Stimulated activated CD4-positive, alpha-beta T cell treated with anti-CD3 and anti-CD28 coated beads, Interleukin-1b, Interleukin-23, amount 100 ng/mL, for 24 hours (primary cell): Measurements from ENCODE around the gene SLC41A3.
"Not testable (repeated sequence)": the region's sequence is repeated elsewhere in the genome, so short reads cannot be mapped to it uniquely, and the experiment has no call there.

ENCODE experiments used
- DNase-seq, 4 experiments: peaks; one replicate each; pipeline ENCODE4 v3.0.0-alpha.2; 2020; ENCODE audit warnings: low read depth in 4 of 4, low spot score in 1 of 4

Gene SLC41A3

DNA sequence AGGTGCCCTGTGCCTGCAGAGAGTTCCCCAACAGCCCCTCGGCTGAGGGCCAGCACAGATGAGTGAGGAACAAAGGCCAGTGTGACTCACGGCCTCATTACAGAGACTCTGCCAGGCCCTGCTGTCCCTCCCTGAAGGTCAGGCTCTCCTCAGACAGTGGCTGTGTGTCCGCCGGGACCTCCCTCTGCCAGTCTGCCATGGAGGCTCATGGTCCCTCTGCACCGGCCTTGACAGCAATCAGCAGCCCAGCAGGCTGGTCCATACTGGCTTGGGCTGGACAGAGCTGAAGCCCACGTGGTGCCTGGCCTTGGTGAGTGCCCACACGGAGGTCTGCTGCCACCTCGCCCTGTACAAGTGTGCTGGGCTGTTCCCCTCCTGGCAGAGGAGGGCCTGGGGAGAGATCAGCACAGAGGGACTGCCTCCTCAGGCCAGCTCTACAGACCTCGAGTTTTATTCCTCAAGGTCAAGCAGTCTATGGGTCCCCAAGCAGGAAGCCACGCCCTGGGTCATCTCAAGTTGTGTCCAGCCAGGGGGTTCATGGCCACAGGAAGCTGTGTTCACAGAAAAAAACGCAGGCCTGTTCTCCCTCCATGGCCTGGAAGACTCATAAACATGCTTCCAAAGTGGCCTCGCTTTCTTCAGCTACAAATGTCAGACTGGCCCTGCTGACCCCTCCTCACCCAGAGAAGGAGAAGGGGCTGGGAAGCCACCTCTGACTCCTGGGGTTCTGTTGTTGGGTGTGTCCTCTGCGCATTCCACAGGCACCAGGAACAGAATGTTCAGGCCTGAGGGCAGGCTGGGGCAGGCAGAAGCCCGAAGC, 27.0 kb downstream of the SLC41A3 start:
- no peak for DNase-seq

DNA sequence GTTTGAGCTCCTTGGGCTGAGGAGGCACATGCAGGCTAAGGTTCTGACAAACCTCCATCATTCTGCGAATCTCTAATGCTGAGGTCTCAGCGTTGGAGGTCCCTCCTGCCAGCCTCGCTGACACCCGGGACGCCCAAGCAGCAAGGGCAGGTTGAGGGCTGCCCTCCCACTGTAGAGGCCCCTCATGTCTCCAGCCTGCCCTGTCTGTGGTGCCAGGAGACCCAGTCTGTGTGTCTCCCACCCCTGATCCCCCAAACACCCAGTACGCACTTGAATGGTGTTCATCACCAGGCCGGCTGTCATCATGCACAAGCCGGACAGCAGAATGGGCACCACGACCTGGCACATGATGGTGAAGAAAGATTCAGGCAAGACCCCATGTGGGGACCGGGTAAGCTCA, 27.8 kb downstream of the SLC41A3 start:
- DNase-seq: no peak

DNA sequence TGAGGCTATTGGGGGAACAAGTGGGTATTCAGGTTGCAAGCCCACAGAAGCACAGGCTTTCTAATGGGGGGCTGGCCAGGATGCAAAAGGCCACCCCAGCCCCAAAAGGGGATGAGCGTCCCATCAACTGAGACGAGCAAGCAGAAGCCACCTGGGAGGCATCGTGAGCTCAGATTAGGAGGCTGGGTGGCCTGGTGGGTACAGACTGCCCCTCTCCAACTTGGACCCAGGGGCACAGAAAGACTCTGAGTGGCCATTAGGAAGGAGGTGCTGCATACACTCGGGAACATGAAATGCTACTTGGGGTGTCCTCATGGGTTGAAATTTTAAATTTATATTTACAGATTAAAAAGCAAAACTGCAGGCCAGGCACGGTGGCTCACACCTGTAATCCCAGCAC, 29.1 kb downstream of the SLC41A3 start:
- no peak for DNase-seq

DNA sequence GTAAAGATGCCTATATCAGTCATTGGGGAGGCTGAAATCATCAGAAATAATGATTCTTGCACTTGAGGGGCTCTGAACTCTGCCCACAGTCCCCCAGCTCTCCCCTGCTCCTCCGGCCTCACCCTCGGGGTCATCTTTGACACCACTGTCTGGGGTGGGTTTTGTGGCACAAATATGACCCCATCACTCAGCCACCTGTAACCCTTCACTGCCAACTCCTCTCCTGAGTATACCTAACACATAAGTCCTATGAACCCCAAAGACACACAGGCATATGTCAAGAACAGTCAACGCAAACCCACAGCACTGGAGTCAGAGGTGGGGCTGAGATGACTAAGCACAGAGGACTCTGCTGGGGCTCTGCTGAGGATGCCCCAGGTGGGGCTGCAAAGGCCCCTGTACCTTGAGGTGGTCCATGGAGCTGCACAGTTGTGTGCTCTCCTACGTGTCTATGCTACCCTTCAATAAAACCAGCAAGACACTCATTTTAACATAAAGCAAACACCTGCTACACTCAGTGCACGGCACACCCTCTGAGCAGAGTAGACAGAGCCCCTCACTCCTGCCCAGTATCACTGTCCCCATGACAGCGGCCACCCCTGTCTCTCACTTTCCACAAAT, 29.9 kb downstream of the SLC41A3 start:
- no peak for DNase-seq

DNA sequence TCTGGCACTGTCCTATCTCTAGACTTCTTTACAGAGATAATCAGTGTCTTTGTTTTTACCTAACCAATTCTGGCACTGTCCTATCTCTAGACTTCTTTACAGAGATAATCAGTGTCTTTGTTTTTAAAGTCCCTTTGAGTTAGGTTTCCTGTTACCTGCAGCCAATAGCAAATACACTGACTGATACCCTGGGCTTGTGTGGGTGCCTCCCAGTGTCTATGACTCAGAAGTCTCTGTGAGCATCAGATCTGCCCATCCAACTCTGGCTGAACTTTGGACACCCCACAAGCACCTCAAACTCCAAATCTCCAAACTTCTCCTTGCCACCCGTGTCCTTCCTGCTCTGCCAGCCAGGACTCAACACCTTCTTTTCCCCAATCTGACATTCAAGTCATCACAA, 30.4 kb downstream of the SLC41A3 start:
- no peak for DNase-seq

DNA sequence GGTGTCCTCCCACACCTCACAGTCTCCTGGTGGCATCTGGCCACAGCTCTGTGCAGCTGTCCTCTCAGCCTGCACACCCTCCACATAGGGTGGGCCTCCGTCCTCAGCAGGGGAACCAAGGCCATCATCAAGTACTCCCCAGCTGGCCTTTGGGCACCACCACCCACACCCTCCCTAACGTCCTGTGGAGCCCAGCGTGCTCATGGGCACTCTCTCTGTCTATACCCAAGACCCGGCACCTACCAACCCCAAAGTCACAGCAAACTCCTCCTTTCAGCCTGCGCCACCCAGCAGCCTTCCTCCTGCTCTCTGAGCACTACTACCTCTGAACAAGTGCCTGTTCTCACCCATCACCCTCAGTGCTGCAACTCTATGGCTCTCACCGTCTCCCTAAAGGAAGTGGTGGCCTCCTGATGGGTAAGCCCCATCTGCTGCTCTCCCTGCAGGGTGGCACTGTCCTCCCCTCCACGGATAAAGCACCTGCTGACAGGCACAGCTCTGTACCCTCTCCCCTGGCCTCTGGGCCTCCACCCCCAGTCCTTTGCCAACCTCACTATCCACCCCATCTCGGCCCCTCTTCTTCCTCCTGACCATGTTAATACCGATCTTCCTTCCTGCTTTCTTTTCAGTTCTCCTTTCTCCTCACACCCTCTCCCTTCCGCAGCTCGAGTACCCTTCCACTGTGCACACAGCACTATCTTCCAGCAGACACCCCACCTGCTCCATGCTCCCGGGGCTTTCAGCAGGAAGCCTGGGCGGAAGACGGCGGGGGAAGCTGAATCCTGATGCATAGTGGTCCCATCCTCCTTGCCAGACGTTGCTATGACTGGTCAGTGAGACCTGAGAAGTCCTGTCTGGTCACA, 31.5 kb downstream of the SLC41A3 start:
- DNase-seq: no peak

DNA sequence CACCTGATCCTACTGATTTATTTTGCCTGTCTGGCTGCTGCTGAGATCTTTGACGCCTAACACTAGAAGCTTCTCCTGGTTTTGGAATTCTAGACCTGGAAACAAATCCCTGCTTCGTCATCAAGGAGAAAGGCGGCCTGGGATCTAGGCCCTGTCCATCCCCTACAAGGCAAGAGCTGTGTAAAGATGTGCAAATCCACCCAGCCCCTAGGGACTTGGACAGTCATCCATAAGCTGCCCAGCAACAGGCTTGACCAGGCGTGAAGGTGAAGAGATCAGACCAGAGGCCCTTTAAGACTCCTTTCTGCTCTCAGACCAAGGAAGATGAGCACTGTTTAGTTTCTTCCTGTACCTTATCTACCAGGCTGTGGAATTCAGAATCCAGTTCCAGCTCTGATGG, 32.2 kb downstream of the SLC41A3 start:
- no peak for DNase-seq

DNA sequence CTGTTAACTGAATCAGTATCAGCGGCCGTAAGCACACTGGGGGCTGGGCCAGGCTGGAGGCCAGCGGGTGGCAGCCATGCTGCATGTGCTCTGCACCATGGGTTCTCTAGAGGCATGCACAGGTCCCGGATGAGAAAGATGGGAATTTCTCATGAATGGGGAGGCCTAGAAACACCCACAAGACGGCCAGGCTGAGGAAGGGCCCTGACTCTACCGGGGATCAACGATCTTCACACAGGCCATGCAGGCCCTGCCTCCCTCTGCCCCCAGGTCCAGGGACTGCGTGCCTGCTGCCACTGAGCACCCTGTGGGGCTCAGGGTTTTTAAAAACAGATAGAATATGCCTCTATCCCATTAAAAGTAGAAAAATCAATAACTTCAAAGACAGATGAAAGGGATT, 32.7 kb downstream of the SLC41A3 start:
- no peak for DNase-seq

DNA sequence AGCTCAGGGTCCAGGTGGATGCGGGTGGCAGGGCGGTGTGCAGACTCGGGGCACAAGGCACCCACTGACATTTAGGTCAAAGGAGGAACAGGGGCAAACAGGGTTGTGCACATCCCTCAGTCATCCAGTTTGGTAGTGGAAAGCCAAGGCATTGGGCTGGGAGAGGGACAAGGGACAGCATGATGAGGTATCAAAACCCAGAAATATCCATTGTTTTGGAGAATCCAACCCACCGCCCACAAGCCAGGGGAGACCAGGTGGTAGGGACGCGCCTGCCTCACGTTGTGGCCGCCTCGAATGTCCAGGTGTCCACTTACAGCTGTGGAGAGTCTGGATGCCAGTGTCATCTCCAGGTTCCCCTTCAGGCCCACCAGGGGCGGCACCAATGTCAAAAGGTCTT, 33.3 kb downstream of the SLC41A3 start:
- DNase-seq: no peak

DNA sequence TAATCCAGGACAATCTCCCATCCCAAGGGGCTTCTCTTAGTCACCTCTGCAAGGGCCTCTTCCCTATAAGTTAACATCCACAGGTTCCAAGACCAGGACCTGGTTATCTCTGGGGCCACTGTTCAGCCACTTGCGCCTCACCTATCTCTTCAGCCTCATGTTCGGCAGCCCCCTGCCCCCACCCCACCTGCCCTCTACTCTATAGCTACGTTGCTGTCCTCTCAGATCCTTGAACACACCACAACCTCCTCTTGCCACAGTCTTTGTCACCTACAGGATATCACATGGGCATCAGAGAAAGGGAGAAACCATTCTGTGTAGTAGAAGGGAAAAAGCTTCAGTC, 33.9 kb downstream of the SLC41A3 start:
- no peak for DNase-seq

DNA sequence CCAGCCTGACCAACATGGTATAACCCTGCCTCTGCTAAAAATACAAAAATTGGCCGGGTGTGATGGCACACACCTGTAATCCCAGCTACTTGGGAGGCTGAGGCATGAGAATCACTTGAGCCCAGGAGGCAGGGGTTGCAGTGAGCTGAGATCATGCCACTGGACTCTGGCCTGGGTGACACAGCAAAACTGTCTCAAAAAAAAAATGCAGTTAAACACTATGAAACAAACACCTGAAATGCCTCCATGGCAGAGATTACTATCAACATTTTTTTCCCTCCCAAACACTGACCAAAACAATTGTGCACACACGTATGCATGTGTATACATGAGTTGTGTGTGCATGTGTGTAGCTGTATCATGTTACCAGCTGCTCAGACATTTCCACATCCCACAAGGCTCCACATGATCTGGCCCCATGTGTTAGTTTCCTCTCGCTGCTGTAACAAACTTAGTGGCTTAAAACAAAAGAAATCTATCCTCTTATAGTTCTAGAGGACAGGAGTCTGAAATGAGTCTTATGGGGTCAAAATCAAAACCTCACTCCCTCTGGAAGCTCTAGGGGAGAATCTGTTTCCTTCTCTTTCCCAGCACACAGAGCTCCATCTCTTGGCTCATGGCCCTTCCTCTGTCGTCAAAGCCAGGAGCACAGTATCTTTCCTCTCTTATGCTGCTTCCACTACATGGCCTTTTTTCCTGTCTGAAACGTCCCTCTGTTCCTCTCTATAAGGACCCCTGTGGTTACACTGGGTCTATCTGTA, 34.5 kb downstream of the SLC41A3 start:
- no peak for DNase-seq

DNA sequence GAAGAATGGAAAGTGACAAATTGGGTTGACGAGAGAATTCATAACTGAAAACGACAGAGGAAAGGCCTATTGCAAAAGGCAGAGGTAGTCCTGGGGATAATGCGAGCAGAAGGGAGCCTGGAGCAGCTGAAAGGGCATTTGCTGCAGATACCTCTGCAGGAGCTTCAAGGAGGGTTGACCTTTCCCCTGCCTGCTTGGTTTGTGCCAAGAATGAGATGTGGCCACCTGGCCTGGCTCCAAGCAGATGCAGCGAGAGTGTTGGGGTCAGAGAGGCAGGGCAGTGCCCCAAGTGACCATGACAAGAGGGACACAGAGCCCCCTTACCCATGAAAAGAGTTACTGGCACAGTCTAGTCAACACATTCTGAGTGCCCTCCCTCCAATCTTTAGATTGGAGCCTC, 43.5 kb downstream of the SLC41A3 start:
- no peak for DNase-seq

DNA sequence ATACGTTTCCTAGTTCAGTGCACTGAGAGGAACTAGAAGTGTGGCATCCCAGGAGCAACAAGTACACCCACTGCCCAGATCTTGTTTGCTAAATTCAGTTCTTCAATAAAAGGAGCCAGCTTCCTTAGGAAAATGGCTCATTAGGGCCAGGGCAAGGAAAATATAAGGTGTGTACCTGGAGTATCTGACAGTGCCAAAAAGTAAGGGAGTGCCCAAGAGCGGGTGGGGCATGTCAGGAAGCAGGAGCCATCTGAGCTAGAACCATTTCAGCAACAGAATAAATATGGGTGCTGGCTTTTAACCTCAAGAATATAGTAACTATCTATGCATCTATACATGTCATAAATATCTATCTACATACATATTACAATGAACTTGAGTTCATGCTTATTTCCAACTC, 44.1 kb downstream of the SLC41A3 start:
- DNase-seq: no peak

DNA sequence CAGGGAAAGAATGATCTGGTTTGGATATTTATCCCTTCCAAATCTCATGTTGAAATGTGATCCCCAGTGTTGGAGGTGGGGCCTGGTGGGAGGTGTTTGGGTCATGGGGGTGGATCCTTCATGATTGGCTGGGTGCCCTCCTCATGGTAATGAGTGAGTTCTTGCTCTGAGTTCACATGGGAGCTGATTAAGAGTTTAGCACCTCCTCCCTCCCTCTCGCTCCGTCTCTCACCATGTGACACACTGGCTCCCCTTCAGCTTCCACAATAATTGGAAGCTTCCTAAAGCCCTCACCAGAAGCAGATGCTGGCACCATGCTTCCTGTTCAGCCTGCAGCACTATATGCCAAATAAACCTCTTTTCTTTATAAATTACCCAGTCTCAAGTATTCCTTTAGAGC, 45.1 kb downstream of the SLC41A3 start:
- DNase-seq: not testable (repeated sequence)

DNA sequence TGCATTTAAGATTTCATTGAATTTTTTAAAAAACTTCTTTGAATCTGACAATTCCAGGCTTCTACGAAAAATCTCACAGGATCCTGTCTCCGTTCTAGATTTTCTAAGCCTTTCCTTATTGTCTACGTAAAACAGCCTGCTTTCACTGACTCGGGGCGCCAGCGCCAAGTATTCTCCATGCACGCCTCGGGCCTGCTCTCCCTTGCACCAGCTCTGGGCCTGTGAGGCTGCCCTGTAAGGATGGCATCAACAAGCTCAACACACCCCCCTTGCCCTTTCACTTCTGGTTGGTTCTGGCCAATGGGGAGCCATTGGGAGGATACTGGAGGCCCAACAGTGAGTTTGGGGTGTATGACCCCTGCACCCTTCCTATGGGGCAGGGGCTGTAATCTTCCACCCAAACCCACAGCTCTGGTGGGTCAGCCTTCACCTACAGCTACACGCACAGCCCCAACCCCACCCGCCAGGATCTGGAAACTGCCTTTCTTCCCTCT, 47.8 kb downstream of the SLC41A3 start:
- DNase-seq: no peak

DNA sequence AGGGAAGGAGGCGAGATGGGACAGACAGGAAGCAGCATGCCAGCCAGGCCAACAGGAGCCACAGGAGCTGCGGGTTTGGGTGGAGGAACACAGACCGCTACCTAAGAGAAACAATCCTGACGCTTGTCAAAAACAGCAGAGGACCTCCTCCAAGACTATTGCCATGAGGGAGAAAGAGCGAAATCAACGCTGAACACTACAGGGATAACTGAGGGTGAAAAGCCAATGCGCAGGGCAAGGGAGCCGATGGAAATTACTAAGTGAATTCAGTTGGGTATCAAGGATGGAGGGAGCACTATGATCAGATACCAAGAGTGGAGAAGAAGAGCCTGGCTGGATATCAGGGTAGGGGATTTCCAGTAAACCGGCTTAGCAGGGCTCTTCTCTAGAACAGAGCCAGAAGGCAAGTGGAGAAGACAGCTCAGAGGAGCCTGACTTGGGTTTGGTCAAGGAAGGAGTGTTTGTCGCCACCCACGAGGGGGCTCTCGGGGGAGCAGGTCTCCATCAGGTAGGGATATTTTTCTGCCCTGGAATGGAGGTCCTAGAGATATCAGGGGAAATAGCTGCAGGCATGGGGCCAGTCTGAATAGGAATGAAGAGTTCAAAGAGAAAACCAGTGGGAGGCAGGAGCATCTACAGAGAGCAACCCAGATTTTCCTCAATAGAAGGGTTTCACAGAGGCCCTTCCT, 48.4 kb downstream of the SLC41A3 start:
- DNase-seq: no peak

DNA sequence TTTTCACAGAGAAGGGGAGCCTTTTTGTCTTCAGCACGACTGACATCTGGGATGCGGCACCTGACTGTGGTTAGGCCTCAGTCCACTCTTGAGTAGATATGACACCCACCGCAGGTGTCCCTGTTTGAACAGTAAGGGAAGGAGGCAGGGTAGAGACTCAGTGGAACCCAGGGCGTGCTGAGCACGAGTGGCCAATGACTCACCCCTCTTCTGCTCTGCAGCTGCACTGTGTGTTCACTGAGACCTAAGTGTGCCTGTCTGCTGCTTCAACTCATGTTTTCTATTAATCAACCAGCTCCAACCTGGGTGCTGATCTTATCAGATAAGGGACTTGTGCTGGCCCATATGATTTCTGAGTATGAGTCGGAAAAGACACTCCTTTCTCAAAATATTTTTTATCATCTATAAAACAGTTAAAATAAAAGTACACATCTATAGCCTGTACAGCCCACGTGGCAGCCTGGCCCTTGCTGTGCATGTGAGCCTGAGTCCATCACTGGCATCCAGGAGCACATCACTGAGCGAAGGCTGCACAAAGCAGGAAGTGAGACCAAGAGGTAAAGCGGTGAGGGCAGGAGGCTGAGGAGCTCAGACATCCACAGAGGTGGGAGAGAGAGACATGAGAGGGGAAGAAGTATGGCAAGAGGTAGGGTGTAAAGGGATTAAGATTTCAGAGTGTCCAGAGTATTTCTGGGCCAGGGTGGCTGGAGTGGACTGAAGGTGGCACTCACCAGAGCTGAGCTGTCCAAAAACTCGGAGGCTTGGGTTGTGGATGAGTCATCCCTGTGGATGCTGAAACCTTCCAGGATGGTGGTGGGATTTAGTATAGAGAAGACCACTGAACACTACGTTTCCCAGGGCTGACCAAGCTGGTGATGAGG, 49.2 kb downstream of the SLC41A3 start:
- no peak for DNase-seq

DNA sequence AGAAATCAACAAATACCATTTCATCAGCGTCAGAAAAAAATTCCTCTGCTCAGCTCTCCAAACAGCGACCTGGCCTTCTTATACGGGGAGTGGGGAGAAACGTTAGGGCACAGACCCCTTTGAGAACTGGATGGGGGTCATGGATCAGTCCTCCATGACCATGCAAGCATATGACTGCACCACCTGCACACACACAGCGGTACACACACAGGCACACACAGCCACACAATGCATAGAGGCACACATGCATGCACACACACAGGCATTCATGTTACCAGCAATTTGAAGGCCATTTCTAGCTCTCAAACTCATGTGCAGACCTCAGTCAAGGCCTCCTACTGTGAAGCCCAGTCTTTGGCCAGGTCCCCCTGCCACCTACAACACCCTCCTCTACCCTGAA, 50.2 kb downstream of the SLC41A3 start:
- DNase-seq: no peak

DNA sequence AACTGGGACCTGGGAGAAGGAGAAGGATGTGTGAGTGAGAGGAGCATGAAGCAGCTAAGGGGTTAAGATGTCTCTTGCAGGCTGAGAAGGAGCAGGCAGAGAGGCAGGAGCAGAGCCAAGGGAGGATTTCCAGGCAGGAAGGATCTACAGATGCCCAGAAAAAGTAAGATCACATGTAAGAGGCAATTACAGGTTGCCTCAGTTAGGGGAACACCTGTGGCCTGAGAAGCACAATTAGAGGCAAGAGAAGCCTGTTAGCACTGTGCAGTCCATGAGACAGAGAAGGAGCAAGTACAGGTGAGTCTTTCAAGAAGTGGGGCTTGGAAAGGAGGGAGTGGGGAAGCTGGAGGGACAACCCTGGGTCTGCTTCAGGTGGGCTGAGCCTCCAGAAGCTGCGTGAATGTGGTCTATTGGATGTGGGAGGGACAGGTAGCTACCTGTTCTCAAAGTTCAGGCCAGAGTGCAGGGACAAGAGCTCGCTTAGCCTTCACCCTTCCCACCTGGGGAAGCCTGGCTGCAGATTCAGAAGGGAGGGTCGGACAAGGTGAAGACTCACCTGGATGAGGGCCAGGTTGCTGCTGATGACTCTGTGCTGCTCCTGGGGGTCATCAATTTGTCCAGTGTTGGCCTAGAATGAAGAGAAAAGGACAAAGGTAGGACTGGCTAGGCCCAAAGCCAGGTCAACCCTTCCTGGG, 50.7 kb downstream of the SLC41A3 start:
- DNase-seq: no peak
